Hindlimb muscle (tissue), 1 donor: ENCODE results near the gene PFKP. TPM values are rescaled to one million over a fixed set of nuclear protein-coding genes. Genes with fewer than 3 reads are reported as not detected.

Source experiments
- DNase-seq: peaks from one replicate; pipeline ENCODE4 v3.0.0-alpha.2; 2013
- polyA plus RNA-seq: library from polyadenylated mRNA; unstranded; fragments of 120-200 nt; gene quantifications from one replicate; pipeline ENCODE4 v1.2.1, GENCODE V29; 2013; ENCODE audit not compliant: insufficient read length

PFKP gene
- polyA plus RNA-seq, 1 donor = 30.4 TPM

- DNase-seq = no peak
Observed at GRCh38 chr10:3071405-3072198, 4.3 kb downstream of the PFKP start.

GRCh38 chr10:3072641-3073360, 5.5 kb downstream of the PFKP start:
- no peak for DNase-seq

DNA sequence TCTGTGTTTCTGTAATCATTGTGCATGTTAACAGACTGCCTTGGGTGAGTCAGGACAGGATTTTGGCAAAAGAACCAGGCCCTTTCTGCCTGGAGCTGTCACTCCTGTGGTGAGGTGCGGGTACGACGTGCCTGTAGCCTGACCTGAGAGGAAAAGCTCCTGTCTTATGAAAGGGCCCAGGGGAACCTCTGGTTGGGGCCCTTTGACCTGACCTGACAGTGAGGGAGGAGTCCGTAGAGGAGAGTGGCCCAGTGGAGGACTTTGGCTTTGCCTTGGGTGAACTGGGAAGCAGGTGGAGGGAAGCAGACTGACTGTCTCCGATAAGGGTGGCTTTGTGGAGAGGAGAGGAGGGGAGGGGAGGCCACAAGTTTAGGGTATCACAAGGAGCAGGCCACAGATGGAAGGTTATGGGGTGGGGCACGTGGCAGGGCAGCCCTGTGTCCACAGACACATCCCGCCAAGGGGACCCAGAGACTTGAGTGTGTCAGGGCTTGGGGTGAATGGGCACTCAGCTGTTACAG, 6.9 kb downstream of the PFKP start:
- DNase-seq = no peak

GRCh38 chr10:3074985-3075600, 7.7 kb downstream of the PFKP start:
- no peak for DNase-seq

GRCh38 chr10:3076138-3076537, 8.8 kb downstream of the PFKP start:
- peak; percentile 27 for DNase-seq

DNA sequence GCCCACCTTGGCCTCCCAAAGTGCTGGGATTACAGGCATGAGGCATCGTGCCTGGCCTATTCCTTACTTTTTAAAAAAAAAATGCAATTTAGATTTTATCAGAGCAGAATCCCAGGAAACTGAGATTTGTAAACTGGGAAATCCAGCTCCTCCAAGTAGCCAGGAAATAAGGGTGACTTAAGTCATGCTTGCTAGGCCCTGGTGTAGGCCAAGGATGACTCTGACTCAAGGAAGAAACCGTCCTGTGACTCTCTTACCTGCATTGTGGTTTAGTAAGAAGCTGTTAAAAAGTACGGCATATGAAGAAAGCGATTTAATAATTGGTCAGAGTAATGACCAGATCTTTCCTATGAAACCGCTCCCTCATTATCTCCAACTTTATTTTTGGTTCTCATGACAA, 10.2 kb downstream of the PFKP start:
- no peak for DNase-seq

DNA sequence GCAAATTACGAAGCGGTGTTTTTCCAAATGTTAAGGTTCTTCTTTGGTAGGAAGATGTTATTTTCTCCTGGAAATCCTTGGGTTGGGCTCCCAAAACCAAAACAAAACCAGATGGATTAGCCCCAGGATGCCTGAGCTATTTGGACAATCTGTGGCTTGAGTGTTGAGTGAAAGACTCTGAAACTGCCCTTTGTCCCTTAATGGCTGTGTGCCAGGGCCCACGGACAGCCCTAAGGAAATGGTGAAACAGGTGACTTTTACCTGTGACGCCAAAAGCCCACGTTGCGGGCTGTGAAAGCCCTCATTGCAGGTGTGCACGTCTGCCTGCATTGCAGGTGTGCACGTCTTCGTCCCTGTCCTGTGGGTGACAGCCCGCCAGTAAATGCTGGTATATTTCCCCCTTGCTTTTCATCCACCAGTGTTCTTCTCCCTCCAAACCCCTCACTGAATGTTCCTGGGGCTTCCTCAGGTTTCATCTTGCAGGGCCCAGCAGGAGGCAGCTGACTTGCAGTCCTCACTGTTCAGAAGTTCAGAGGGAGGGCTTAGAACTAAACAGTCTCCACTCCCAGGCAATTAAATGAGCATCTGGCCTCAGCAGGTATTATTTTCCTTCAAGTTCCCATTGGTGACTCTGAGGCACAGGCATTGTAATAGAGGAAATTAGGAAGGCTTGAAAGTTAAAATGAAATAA, 10.7 kb downstream of the PFKP start:
- no peak for DNase-seq

DNA sequence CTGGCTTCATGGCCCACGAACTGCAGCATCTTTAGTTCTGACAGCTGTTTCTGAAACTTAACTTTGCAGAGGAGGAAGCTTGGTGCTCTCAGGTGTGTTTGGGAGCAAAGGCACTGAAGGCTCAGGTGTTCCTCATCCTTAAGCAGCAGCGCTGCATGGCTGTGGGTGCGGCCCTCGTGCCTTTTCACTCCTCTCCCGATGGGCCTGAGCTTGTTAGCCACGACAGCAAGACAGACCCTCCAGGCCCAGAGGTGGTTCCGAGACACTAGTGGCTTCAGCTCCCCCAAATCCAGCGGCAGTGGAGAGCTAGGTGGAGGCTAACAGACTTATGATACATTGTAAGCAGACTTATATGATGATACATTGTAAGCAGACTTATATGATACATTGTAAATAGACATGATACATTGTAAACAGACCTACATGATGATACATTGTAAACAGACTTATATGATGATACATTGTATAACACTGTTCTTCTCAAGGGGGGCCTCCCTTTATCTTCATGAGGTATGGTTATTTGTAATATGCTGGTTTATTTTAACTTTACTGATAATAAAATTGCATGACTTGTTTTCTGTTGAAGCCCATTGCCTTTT, 14.1 kb downstream of the PFKP start:
- no peak for DNase-seq

DNA sequence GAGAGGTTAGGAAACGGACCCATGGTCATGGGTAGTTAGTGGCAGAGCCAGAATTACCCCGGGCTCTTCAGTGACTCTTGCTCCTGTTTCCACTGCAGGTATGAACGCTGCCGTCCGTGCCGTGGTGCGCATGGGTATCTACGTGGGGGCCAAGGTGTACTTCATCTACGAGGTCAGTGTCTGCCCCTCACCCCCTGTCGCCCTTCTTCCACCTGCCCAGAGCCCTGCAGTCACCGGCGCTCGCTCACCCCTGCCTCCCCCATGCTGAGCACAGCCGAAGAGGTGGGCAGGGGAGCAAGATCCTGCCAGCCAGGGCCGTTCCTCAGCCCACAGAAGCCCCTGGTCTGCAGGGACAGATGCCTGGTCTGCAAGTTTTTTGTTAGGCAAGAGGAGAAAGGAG, 14.9 kb downstream of the PFKP start:
- no peak for DNase-seq

- DNase-seq = no peak
Observed at GRCh38 chr10:3085785-3086567, 18.6 kb downstream of the PFKP start.

- DNase-seq = no peak
Observed at GRCh38 chr10:3090388-3090787, 23.0 kb downstream of the PFKP start.

DNA sequence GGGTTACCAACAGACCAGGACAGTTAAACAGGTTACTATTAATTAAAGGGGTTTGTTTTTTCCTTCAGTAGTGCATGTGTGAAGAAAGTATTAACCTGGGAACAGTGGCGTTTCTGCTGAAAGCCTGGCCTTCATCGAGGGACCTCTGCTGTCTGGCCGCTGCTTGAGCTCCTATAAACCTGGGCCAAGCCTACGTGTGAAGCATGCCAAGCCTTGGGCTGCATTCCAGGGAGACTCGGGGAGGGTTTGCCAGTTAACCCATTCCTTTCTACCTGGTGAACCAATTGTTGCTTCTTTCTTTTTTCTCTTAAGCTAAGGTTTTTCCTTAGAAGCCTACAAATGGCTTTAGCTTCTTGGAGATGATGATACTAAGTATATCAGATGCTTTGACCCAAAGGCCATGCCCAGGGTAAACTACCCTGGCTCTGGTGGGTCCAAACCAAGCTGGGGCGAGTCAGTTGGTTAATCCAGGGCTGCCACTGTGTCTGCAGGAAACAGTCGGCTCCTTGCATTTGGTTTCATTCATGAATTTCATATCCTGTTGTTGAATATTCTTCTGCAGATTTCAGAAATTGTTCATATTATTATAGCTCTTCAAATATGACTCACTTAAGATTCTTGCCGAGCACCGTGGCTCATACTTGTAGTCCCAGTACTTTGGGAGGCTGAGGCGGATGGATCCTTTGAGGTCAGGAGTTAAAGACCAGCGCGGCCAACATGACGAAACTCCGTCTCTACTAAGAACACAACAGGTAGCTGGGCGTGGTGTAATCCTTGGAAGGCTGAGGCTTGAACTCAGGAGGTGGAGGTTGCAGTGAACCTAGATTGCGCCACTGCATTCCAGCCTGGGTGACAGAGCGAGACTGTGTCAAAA, 23.8 kb downstream of the PFKP start:
- no peak for DNase-seq

GRCh38 chr10:3091921-3092320, 24.6 kb downstream of the PFKP start:
- no peak for DNase-seq

DNA sequence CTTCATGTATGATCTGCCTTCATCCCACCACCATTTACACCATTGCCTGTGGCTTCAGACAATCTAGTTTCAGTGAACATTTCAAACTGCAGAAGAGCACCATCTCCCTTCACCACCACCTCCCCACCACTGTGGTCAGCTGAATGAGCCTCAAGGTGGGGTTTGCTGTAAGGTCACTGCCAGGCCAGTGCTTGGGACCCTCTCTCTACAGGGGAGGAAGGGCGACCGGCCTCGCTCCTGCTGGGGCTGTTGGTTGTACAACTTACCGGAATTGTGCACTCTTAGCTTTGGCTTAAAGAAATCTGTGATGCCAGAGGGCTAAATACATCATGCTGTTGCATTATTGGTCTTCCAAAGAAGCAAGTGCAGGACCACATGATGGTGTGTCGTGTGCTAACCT, 26.6 kb downstream of the PFKP start:
- no peak for DNase-seq

DNA sequence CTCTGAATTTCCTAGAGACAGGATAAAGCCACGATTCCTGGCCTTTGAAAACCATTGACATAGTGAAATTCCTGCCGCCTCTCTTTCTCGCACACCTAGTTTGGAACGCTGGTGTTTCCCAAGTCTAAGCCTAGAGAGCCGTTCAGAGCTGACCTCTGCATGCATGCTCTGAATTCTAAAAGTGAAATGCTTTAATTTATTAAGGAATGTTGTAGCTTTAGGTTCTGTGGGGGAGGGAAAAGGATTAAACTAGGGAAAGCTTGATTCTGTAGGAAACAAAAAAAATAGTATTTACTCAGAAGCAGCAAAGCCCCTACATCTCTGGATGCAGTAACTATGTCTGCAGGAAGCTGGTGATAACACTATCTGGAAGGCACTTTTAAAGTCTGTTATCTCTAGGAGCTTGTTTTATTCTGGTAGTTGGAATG, 27.3 kb downstream of the PFKP start:
- no peak for DNase-seq

GRCh38 chr10:3095373-3096139, 28.2 kb downstream of the PFKP start:
- peak; percentile 58 for DNase-seq

DNA sequence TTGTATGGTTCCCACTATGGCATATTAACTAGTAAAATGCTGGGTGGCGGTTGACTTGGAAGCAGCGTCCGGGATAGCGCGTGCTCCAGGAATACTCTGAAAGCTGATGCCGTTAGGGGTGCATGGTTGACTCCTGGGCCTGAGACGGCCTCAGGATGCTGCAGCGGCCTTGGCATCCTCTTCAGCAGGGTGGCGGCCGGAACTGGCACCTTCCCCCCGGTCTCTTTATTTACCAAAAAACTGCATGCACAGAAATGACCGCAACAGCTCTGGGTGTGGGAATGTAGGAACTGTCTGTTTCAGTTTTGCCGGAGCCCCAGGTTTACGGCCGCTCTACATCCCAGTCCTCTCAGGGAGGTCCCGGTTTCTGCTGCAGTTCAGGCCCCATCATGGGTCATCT, 28.8 kb downstream of the PFKP start:
- DNase-seq = no peak

DNA sequence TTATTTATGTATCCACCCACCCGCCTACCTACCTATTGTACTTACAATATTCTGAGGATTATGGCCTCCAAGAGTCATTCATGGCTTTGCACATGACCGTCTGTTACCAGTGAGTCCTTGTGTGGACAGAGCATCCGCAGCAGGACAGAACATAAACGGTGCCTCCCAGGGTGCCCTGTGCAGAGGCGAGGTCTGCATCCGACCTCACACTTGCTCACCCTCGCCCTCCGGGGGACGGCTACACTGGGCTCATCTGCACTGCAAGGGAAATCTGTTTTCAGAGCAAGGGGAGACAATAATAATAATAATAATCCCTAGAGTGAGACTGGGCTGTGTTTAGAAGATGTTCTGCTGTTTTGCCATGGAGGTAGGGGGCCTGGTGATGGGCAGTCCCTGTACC, 29.8 kb downstream of the PFKP start:
- no peak for DNase-seq

GRCh38 chr10:3098689-3099088, 31.3 kb downstream of the PFKP start:
- no peak for DNase-seq
